Activated B cell treated with CpG ODN at 0.5 μM for 24 hours (primary cell): ENCODE data around the gene RPL10A. TPM values are rescaled to one million over a fixed set of nuclear protein-coding genes. Genes with fewer than 3 reads are reported as not detected.

Experiments
- ATAC-seq: fragments of 200-7000 bp; cut with Tn5 transposase; one replicate; pipeline ENCODE4 v1.10.0; 2021; ENCODE audit warnings: low read depth, mild to moderate bottlenecking, moderate library complexity
- CTCF ChIA-PET: fragments of 350-600 bp; sonication (Branson Sonifier 250); formaldehyde crosslinking; loops from one replicate; lab custom pipeline; 2021; ENCODE audit warnings: antibody characterized with exemption; lab: Charles Lee
- POLR2A ChIA-PET: fragments of 350-600 bp; sonication (Branson Sonifier 250); formaldehyde crosslinking; loops from one replicate; lab custom pipeline; 2021; ENCODE audit warnings: antibody characterized with exemption; lab: Charles Lee
- DNase-seq: peaks from one replicate; pipeline ENCODE4 v3.0.0; 2022
- H3K27ac Mint-ChIP-seq: one replicate; pipeline ENCODE4 v1.8.0; 2020; ENCODE audit warnings: mixed read lengths
- H3K27me3 Mint-ChIP-seq: one replicate; pipeline ENCODE4 v1.8.0; 2021; ENCODE audit warnings: mixed read lengths
- H3K36me3 Mint-ChIP-seq: one replicate; pipeline ENCODE4 v1.8.0; 2021; ENCODE audit warnings: low read depth, mixed read lengths
- H3K4me1 Mint-ChIP-seq: one replicate; pipeline ENCODE4 v1.8.0; 2021; ENCODE audit warnings: mixed read lengths
- H3K4me3 Mint-ChIP-seq: one replicate; pipeline ENCODE4 v1.8.0; 2020; ENCODE audit warnings: mild to moderate bottlenecking, mixed read lengths
- H3K9me3 Mint-ChIP-seq: one replicate; pipeline ENCODE4 v1.8.0; 2020; ENCODE audit warnings: mixed read lengths
- CTCF ChIP-seq: fragments of 200-600 bp; IDR thresholded peaks from one replicate; pipeline ENCODE4 v1.8.0; 2022; ENCODE audit warnings: antibody characterized with exemption, mild to moderate bottlenecking
- intact Hi-C: fragments of 100-400 bp; cut with micrococcal nuclease; formaldehyde crosslinking; loops from one replicate; pipeline ENCODE4 v1.15.1; 2024
- total RNA-seq: library from RNA; stranded (reverse); gene quantifications from 2 replicates; pipeline ENCODE4 v1.2.3, GENCODE V29; 2022

The RPL10A gene
- total RNA-seq, 1 donor from 2014 or later = 2,485 TPM

- ChIA-PET POLR2A (interaction anchor here (0.6 to 2.3 kb wide), 3 partner anchors 20 to 28 kb away, joined by 5 to 16 read pairs (median 7); partner anchors contain the start of gene RPL10A), CTCF (no interaction called here)
- peaks cover 32% of the 10 kb centered on the region for H3K27me3 Mint-ChIP-seq
- no peak for TF ChIP-seq CTCF
- peak; percentile 5 for ATAC-seq
- intact Hi-C loops = no loop called here
- H3K4me3 Mint-ChIP-seq = peak overlapping the region; percentile 60
- no peaks in the 10 kb centered on the region for H3K9me3 Mint-ChIP-seq
- H3K36me3 Mint-ChIP-seq = no peaks in the 10 kb centered on the region
- H3K27ac Mint-ChIP-seq = no peak overlapping the region
- no peak for DNase-seq
- peaks cover 14% of the 10 kb centered on the region for H3K4me1 Mint-ChIP-seq
These were observed 28.0 kb downstream of the RPL10A start for GRCh38 chr6:35496036-35496840.

- H3K36me3 Mint-ChIP-seq = no peaks in the 10 kb centered on the region
- TF ChIP-seq CTCF = no peak
- H3K27me3 Mint-ChIP-seq = peaks cover 35% of the 10 kb centered on the region
- H3K4me1 Mint-ChIP-seq = peaks cover 14% of the 10 kb centered on the region
- DNase-seq (peak; percentile 73), ATAC-seq (peak; percentile 71)
- CTCF ChIA-PET = no interaction called here
- POLR2A ChIA-PET = interaction anchor here (0.5 to 2.3 kb wide), 6 partner anchors 20 to 91 kb away, joined by 3 to 16 read pairs (median 6); partner anchors contain the start of gene RPL10A
- H3K27ac Mint-ChIP-seq = no peak within 1 kb of the TSS
- H3K9me3 Mint-ChIP-seq = no peaks in the 10 kb centered on the region
- intact Hi-C loops = loop anchor here (1.0 kb wide), 1 partner anchor 29 kb away; the partner anchor contains the start of gene RPL10A
- H3K4me3 Mint-ChIP-seq = peak within 1 kb of the TSS; percentile 76
These were observed 28.8 kb downstream of the RPL10A start, which contains the start of gene TEAD3 for GRCh38 chr6:35496841-35497570. TEAD3 (minus strand) TSS chr6:35497079.

- Mint-ChIP-seq H3K27me3 (peaks cover 32% of the 10 kb centered on the region), H3K36me3 (no peaks in the 10 kb centered on the region)
These were observed 29.6 kb downstream of the RPL10A start for GRCh38 chr6:35497571-35498421.

GRCh38 chr6:35498422-35499067 lies 30.3 kb downstream of the RPL10A start:
- no peaks in the 10 kb centered on the region for H3K9me3 Mint-ChIP-seq
- peaks cover 31% of the 10 kb centered on the region for H3K27me3 Mint-ChIP-seq
- peaks cover 14% of the 10 kb centered on the region for H3K4me1 Mint-ChIP-seq
- TF ChIP-seq CTCF = no peak
- intact Hi-C loops = no loop called here
- ChIA-PET POLR2A (interaction anchor here (1.7 to 2.2 kb wide), 2 partner anchors 26 to 27 kb away, joined by 7 to 8 read pairs; no protein-coding TSS in a partner anchor), CTCF (no interaction called here)
- ATAC-seq = no peak
- H3K36me3 Mint-ChIP-seq = no peaks in the 10 kb centered on the region
- DNase-seq = no peak
- H3K4me3 Mint-ChIP-seq = peak overlapping the region; percentile 76
- no peak overlapping the region for H3K27ac Mint-ChIP-seq

More at GRCh38 chr6:35497571-35498421, 29.6 kb downstream of the RPL10A start:
- Mint-ChIP-seq H3K4me3 (peak overlapping the region; percentile 76), H3K4me1 (peaks cover 14% of the 10 kb centered on the region), H3K9me3 (no peaks in the 10 kb centered on the region), H3K27ac (no peak overlapping the region)
- ChIA-PET POLR2A (interaction anchor here (0.5 to 2.3 kb wide), 5 partner anchors 19 to 92 kb away, joined by 3 to 16 read pairs (median 7); partner anchors contain the start of gene RPL10A), CTCF (no interaction called here)
- DNase-seq (peak; percentile 40), ATAC-seq (peak; percentile 25)
- no peak for TF ChIP-seq CTCF
- intact Hi-C loops = loop anchor here (1.0 kb wide), 1 partner anchor 29 kb away; the partner anchor contains the start of gene RPL10A
